GM19043 (cell line): Measurements from ENCODE around the gene KRR1.
"Not testable (repeated sequence)": the region's sequence is repeated elsewhere in the genome, so short reads cannot be mapped to it uniquely, and the experiment has no call there.

Experiments used
- ATAC-seq: cut with Tn5 transposase; IDR thresholded peaks from one replicate; pipeline ENCODE4 v1.9.1; 2021; ENCODE audit warnings: low read depth; ENCODE audit not compliant: unreplicated experiment

The KRR1 gene

DNA sequence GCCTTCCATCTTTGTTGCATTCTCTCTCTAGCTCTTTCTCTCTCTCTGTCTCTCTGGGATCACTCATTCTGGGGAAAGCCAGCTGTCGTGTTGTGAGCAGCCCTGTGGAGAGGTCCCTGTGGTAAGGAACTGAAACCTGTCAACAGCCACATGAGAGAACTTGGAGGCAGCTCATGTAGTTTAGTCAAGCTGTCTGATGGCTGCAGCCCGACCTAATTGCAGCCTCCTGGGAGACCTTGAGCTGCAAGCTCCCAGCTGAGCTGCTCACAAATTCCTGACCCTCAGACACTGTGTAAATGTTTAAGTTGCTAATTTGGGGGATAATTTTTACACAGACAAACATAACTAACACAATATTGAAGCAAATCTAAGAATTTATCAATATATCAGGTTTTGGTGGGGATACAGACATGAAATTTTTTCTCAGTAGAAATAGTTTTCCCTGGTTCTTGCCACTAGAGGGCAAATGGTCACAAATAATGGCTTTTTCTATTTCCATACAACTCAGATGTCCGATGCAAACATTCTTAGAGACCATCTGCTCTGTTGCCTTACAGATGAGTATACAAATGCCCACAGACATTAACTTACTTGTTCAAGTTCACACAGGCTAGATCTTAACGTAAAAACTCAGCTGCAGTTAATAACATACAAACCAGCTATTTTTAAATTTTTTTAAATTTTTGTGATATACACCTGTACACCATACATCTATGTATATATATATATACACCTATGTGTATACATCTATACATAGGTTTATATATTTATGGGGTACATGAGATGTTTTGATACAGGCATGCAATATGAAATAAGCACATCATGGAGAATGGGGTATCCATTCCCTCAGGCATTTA is 15.5 kb upstream of the KRR1 start:
- peak; percentile 98 for ATAC-seq

- no peak for ATAC-seq
Observed at GRCh38 chr12:75525263-75525662, 13.9 kb upstream of the KRR1 start.

GRCh38 chr12:75522124-75522523 is 10.7 kb upstream of the KRR1 start:
- ATAC-seq = not testable (repeated sequence)

- ATAC-seq = not testable (repeated sequence)
Observed at GRCh38 chr12:75521224-75521623, 9.8 kb upstream of the KRR1 start.

GRCh38 chr12:75509621-75510020 is 1.8 kb downstream of the KRR1 start:
- ATAC-seq = no peak

- no peak for ATAC-seq
Observed at GRCh38 chr12:75508159-75508558, 3.2 kb downstream of the KRR1 start.

DNA sequence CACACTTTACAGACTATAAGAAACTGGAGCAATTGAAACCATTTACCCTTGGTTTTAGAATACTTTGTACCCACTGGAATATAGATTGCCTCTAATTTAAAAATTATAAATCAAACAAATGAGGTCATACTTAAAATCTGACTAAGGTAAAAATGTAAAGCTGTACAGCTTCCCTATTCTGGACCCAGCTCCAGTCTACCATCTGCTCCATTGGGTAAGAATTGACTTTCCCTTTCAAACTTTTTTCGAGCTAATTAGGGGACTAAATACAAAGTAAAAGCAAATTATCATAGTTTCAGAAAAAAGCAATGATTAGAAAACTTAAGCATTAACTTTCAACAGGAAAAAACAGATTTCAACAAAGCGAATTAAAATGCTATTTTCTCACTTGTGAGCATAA is 4.3 kb downstream of the KRR1 start:
- no peak for ATAC-seq

DNA sequence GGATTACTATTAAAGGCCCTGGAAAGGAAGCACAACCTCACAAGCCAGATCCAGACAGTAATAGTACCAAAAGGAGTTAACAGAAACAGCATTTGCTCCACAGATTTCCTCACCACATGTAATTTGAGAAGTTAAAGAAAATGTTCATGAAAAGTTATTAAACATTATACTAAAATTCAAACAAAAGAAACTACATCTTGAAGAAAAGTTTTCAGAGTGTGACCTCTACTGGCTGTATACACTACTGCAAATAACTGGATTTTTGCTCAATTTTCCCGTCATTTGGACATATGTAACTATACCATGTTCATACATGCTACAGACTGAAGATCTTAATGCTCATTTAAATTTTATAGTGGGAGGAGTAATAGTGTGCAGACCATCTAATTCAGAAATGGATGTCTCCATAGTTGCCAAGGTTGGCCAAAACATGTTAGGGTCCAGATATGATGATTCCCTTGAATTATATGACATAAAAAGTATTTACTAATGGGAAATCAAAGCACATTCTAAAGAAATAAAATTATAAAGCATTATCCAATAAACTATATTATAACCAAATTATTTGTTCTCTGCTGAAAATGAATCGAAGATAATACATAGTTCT is 5.6 kb downstream of the KRR1 start:
- no peak for ATAC-seq

GRCh38 chr12:75503866-75504265 is 7.5 kb downstream of the KRR1 start:
- no peak for ATAC-seq

DNA sequence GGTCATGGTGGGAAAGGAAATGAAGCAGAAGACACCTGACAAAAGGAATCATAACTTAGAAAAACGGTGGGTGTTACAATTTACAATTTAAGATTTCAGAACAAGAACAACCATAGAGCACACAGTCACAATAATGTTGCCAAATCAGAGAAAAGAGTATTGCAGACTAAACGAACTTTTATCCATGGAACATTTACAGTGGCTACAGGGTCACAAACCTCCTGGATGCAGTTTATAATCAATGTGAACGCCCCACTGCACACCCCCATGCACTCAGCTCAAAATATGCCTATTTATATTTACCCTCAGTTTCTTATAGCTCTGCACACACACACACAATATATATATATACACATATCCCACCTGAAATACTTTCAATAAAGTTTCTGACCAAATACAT is 8.0 kb downstream of the KRR1 start:
- no peak for ATAC-seq

GRCh38 chr12:75491169-75491568 is 20.2 kb downstream of the KRR1 start:
- no peak for ATAC-seq

- ATAC-seq = peak; percentile 42
Observed at GRCh38 chr12:75489613-75490210, 21.7 kb downstream of the KRR1 start.

DNA sequence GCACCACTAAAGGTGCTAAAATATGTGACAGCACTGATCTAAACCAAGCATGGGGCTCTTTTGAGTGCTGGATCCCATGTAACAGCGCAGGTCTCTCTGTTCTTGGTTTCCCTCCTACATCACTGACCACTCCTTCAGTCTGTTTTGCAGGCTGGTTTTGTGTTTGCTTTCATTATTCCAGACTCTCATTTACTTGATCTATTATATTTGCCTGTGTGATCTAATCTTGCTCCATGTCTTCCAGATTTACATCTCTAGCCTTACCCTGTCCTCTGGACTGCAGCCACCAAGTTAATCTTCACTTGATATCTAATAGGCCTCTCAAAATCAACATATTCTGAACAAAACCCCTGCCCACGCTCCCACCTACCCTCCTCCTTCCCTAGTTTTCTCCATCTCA is 22.2 kb downstream of the KRR1 start:
- peak; percentile 13 for ATAC-seq

DNA sequence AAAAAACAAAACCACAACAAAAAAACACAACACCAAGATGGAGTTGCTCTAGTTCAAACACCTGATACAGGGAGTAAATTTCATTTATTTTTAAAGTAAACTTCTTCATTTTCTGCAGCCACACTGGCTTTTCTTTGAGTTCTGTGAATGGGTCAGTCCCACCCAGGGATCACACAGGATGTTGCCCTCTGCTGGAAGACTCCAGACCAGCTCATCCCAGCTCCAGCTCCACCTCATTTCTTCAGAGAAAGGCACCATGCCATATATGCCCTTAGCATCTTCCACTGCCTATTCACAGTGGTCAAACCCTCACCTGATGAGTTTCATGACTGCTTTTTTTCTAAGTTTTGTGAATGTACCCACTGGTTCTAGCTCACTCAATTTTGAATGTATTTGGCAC is 22.9 kb downstream of the KRR1 start:
- ATAC-seq = no peak

- no peak for ATAC-seq
Observed at GRCh38 chr12:75487308-75487707, 24.1 kb downstream of the KRR1 start.

DNA sequence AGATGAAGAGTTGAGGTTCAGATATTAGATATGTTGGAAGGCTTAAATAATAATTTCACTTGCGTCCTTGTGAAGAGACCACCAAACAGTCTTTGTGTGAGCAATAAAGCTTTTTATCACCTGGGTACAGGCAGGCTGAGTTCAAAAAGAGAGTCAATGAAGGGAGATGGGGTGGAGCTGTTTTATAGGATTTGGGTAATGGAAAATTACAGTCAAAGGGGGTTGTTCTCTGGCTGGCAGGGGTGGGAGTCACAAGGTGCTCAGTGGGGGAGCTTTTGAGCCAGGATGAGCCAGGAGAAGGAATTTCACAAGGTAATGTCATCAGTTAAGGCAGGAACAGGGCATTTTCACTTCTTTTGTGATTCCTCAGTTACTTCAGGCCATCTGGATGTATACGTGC is 27.0 kb downstream of the KRR1 start:
- ATAC-seq = not testable (repeated sequence)

DNA sequence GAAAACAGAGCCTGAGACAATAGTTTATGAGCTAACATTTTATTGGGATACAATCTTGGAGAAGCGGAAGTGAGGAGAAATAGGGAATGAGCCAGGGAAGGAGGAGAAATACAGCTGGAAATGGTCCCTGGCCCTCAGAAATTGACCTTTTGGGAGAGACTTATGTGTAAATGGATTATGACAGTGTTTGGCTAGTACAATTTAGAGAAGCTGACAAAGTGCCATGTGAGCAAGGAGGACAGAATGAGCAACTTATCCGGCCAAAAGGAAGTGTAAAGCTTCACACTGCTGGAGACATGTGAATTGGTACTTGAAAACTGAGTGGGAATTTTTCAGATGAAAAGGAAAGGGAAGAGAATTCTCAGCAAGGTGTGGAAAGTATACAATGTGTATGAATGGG is 28.0 kb downstream of the KRR1 start:
- ATAC-seq = no peak

- no peak for ATAC-seq
Observed at GRCh38 chr12:75482646-75483045, 28.8 kb downstream of the KRR1 start.

DNA sequence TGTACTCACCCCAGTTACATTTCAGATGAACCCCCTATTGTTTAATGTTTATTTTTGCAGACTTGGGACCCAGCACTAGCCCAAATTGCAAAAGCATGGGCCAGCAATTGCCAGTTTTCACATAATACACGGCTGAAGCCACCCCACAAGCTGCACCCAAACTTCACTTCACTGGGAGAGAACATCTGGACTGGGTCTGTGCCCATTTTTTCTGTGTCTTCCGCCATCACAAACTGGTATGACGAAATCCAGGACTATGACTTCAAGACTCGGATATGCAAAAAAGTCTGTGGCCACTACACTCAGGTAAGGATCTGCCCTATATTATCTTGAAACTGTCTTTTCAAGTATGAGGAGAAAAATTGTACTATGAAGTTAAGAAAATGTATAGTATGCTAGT is 29.6 kb downstream of the KRR1 start:
- ATAC-seq = no peak

GRCh38 chr12:75481013-75481705 is 30.2 kb downstream of the KRR1 start:
- ATAC-seq = peak; percentile 15

GRCh38 chr12:75480469-75480949 is 30.9 kb downstream of the KRR1 start, which contains the start of gene GLIPR1:
GLIPR1 (plus strand) TSS chr12:75480755; CDS start chr12:75480881, 126 bp downstream.
- ATAC-seq = peak; percentile 86
